Measurements from ENCODE around the gene DCLK2. TPM values are rescaled to one million over a fixed set of nuclear protein-coding genes. Genes with fewer than 3 reads are reported as not detected.

The DCLK2 gene
- total RNA-seq, 1 donor from 2014 or later, result 7.3 TPM

- H3K36me3 ChIP-seq (ENCODE audit: control insufficient read depth in 3 of 3, insufficient read depth in 3 of 3, low read length in 3 of 3), result peaks cover 0 to 7% (median 0%) of the 10 kb centered on the region in 3 donors
- H3K4me3 ChIP-seq (ENCODE audit: low read length in 3 of 3), result no peak overlapping the region
- no peak overlapping the region for H3K27ac ChIP-seq (ENCODE audit: low read depth, low read length)
- H3K4me1 ChIP-seq (ENCODE audit: control insufficient read depth in 3 of 3, insufficient read depth in 3 of 3, low read length in 3 of 3), result no peaks in the 10 kb centered on the region
- no peak overlapping the region for H3K9ac ChIP-seq (ENCODE audit: low read depth in 1 of 3, low read length in 3 of 3)
- no peaks in the 10 kb centered on the region for H3K27me3 ChIP-seq (ENCODE audit: control insufficient read depth in 3 of 3, insufficient read depth in 3 of 3, low read length in 3 of 3)
- H3K9me3 ChIP-seq (ENCODE audit: control insufficient read depth in 3 of 3, low read length in 3 of 3), result no peaks in the 10 kb centered on the region
Measured at GRCh38 chr4:150237110-150237872, 159.0 kb downstream of the DCLK2 start.

DNA sequence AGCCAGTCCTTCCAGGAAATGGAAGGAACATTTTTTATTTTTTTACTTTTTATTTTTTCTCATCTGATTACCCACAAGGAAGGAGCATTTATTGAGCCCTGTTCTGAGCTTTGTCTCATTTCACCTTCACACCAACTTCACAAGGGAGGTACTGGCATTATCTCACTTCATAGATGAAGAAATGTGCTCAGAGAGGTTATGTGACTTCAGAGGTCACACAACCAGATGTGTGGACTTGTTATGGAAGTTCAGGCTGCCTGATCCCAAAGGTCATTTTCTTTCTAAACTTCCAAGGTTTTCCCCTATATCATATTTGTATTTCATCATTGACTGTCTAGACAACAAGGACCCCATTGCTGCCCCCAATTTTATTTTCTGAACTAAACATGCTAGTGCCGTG lies 160.3 kb downstream of the DCLK2 start:
- no peaks in the 10 kb centered on the region for H3K27me3 ChIP-seq (ENCODE audit: control insufficient read depth in 3 of 3, insufficient read depth in 3 of 3, low read length in 3 of 3)
- no peak overlapping the region for H3K27ac ChIP-seq (ENCODE audit: low read depth, low read length)
- H3K9ac ChIP-seq (ENCODE audit: low read depth in 1 of 3, low read length in 3 of 3), result no peak overlapping the region
- H3K36me3 ChIP-seq (ENCODE audit: control insufficient read depth in 3 of 3, insufficient read depth in 3 of 3, low read length in 3 of 3), result peaks cover 0 to 7% (median 0%) of the 10 kb centered on the region in 3 donors
- no peak overlapping the region for H3K4me3 ChIP-seq (ENCODE audit: low read length in 3 of 3)
- no peaks in the 10 kb centered on the region for H3K4me1 ChIP-seq (ENCODE audit: control insufficient read depth in 3 of 3, insufficient read depth in 3 of 3, low read length in 3 of 3)
- no peaks in the 10 kb centered on the region for H3K9me3 ChIP-seq (ENCODE audit: control insufficient read depth in 3 of 3, low read length in 3 of 3)

DNA sequence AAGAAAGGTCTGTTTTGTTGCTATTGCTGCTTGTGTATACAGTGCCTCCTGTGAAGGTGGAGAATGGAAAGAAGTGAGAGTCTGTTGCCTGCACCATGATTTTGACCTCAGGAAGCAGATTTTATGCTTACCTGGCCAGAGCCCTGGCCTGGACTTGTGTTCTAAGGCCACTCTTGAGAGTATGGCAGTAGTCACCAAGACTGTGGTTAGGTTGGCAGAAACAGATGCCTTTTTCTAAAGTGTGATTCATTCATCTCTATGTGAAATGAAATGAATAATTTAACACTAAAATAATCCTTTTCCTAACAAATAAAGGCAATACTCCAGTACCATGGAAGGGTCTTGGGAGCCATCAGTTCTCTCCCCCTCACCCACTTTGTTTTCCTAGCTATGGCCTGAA lies 161.8 kb downstream of the DCLK2 start:
- Histone ChIP-seq H3K27ac (ENCODE audit: low read depth, low read length) (no peak overlapping the region), H3K27me3 (ENCODE audit: control insufficient read depth in 3 of 3, insufficient read depth in 3 of 3, low read length in 3 of 3) (no peaks in the 10 kb centered on the region), H3K4me3 (ENCODE audit: low read length in 3 of 3) (no peak overlapping the region), H3K9me3 (ENCODE audit: control insufficient read depth in 3 of 3, low read length in 3 of 3) (no peaks in the 10 kb centered on the region), H3K36me3 (ENCODE audit: control insufficient read depth in 3 of 3, insufficient read depth in 3 of 3, low read length in 3 of 3) (no peaks in the 10 kb centered on the region), H3K4me1 (ENCODE audit: control insufficient read depth in 3 of 3, insufficient read depth in 3 of 3, low read length in 3 of 3) (no peaks in the 10 kb centered on the region), H3K9ac (ENCODE audit: low read depth in 1 of 3, low read length in 3 of 3) (no peak overlapping the region)

GRCh38 chr4:150242820-150243458 lies 164.7 kb downstream of the DCLK2 start:
- no peaks in the 10 kb centered on the region for H3K27me3 ChIP-seq (ENCODE audit: control insufficient read depth in 3 of 3, insufficient read depth in 3 of 3, low read length in 3 of 3)
- no peaks in the 10 kb centered on the region for H3K9me3 ChIP-seq (ENCODE audit: control insufficient read depth in 3 of 3, low read length in 3 of 3)

GRCh38 chr4:150243932-150244331 lies 165.7 kb downstream of the DCLK2 start:
- Histone ChIP-seq H3K9me3 (ENCODE audit: control insufficient read depth in 3 of 3, low read length in 3 of 3) (no peaks in the 10 kb centered on the region), H3K4me1 (ENCODE audit: control insufficient read depth in 3 of 3, insufficient read depth in 3 of 3, low read length in 3 of 3) (no peaks in the 10 kb centered on the region), H3K9ac (ENCODE audit: low read depth in 1 of 3, low read length in 3 of 3) (no peak overlapping the region), H3K36me3 (ENCODE audit: control insufficient read depth in 3 of 3, insufficient read depth in 3 of 3, low read length in 3 of 3) (no peaks in the 10 kb centered on the region), H3K27ac (ENCODE audit: low read depth, low read length) (no peak overlapping the region), H3K4me3 (ENCODE audit: low read length in 3 of 3) (no peak overlapping the region), H3K27me3 (ENCODE audit: control insufficient read depth in 3 of 3, insufficient read depth in 3 of 3, low read length in 3 of 3) (no peaks in the 10 kb centered on the region)

More at GRCh38 chr4:150242820-150243458, 164.7 kb downstream of the DCLK2 start:
- Histone ChIP-seq H3K4me3 (ENCODE audit: low read length in 3 of 3) (no peak overlapping the region), H3K36me3 (ENCODE audit: control insufficient read depth in 3 of 3, insufficient read depth in 3 of 3, low read length in 3 of 3) (no peaks in the 10 kb centered on the region), H3K4me1 (ENCODE audit: control insufficient read depth in 3 of 3, insufficient read depth in 3 of 3, low read length in 3 of 3) (no peaks in the 10 kb centered on the region), H3K27ac (ENCODE audit: low read depth, low read length) (no peak overlapping the region), H3K9ac (ENCODE audit: low read depth in 1 of 3, low read length in 3 of 3) (no peak overlapping the region)

GRCh38 chr4:150244600-150244999 lies 166.4 kb downstream of the DCLK2 start:
- Histone ChIP-seq H3K9me3 (ENCODE audit: control insufficient read depth in 3 of 3, low read length in 3 of 3) (no peaks in the 10 kb centered on the region), H3K27me3 (ENCODE audit: control insufficient read depth in 3 of 3, insufficient read depth in 3 of 3, low read length in 3 of 3) (no peaks in the 10 kb centered on the region), H3K36me3 (ENCODE audit: control insufficient read depth in 3 of 3, insufficient read depth in 3 of 3, low read length in 3 of 3) (no peaks in the 10 kb centered on the region), H3K4me3 (ENCODE audit: low read length in 3 of 3) (no peak overlapping the region), H3K4me1 (ENCODE audit: control insufficient read depth in 3 of 3, insufficient read depth in 3 of 3, low read length in 3 of 3) (no peaks in the 10 kb centered on the region), H3K9ac (ENCODE audit: low read depth in 1 of 3, low read length in 3 of 3) (no peak overlapping the region), H3K27ac (ENCODE audit: low read depth, low read length) (no peak overlapping the region)

DNA sequence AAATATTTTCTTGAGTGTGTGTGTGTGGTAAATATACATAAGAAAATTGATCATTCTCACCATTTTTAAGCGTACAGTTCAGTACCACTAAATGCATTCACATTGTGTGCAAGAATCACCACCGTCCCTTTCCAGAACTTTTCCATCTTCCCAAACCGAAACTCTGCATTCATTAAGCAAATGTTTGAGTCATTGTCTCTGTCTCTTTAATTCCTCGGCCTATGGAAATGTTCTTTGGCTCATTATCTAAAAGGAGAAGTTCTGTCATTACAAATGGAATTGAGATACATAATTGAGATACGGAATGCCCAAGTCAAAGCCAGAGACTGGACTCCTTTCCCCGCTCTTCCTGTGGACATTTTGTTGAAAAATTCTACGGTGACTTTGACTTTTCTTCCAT lies 168.9 kb downstream of the DCLK2 start:
- H3K4me1 ChIP-seq (ENCODE audit: control insufficient read depth in 3 of 3, insufficient read depth in 3 of 3, low read length in 3 of 3), result no peaks in the 10 kb centered on the region
- H3K36me3 ChIP-seq (ENCODE audit: control insufficient read depth in 3 of 3, insufficient read depth in 3 of 3, low read length in 3 of 3), result no peaks in the 10 kb centered on the region
- H3K27ac ChIP-seq (ENCODE audit: low read depth, low read length), result no peak overlapping the region

DNA sequence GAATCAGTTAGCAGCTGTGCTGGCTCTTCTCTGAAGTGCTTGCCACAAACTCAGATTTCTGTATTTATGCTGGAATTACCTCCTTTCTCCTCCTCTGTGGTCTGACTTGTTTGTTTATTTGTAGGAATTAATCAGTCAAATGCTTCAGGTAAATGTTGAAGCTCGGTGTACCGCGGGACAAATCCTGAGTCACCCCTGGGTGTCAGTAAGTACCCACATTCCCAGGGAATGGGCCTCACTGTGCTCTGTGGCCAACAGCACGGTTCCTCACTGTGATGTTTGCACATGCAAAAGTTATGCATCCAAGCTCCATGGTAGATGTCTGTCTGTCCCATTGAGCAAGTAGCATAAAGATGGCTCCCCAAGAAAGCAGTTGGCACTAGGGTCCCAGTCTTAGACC lies 169.9 kb downstream of the DCLK2 start:
- Histone ChIP-seq H3K4me1 (ENCODE audit: control insufficient read depth in 3 of 3, insufficient read depth in 3 of 3, low read length in 3 of 3) (no peaks in the 10 kb centered on the region), H3K9ac (ENCODE audit: low read depth in 1 of 3, low read length in 3 of 3) (no peak overlapping the region), H3K27me3 (ENCODE audit: control insufficient read depth in 3 of 3, insufficient read depth in 3 of 3, low read length in 3 of 3) (no peaks in the 10 kb centered on the region), H3K4me3 (ENCODE audit: low read length in 3 of 3) (no peak overlapping the region), H3K27ac (ENCODE audit: low read depth, low read length) (no peak overlapping the region), H3K36me3 (ENCODE audit: control insufficient read depth in 3 of 3, insufficient read depth in 3 of 3, low read length in 3 of 3) (no peaks in the 10 kb centered on the region), H3K9me3 (ENCODE audit: control insufficient read depth in 3 of 3, low read length in 3 of 3) (no peaks in the 10 kb centered on the region)

More for the DNA sequence above, 168.9 kb downstream of the DCLK2 start:
- Histone ChIP-seq H3K27me3 (ENCODE audit: control insufficient read depth in 3 of 3, insufficient read depth in 3 of 3, low read length in 3 of 3) (no peaks in the 10 kb centered on the region), H3K9ac (ENCODE audit: low read depth in 1 of 3, low read length in 3 of 3) (no peak overlapping the region), H3K9me3 (ENCODE audit: control insufficient read depth in 3 of 3, low read length in 3 of 3) (no peaks in the 10 kb centered on the region), H3K4me3 (ENCODE audit: low read length in 3 of 3) (no peak overlapping the region)

DNA sequence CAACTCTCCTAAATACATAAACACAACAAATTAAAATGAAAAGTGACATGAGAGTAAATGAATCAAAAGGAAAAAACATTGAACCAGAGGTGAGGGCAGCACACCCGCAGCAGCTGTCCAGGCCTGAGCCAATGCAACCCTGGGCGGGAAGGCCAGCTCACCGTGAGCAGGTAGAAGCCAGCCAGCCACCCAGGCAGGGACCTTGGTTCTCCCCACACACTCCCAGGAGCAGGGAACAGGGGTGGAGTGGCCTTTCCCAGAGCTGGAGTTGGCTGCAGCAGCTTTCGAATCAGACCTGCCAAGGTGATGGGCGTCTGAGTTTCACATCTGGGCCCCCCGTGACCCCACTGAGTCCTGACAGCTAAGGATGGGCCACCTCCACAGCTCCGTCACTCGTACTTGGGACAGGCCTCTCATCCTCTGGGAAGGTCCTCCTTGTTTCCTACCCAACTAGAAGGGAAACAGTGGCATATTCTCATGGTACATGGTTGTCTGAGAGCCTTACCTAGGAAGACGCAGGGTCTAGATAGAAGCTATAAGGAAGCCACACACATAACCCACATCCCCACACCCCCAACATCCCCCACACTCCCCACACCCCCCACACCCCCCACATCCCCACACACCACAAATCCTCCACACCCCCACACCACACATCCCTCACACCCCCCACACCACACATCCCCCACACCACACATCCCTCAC lies 172.2 kb downstream of the DCLK2 start:
- no peak overlapping the region for H3K9ac ChIP-seq (ENCODE audit: low read depth in 1 of 3, low read length in 3 of 3)
- H3K27ac ChIP-seq (ENCODE audit: low read depth, low read length), result no peak overlapping the region
- no peaks in the 10 kb centered on the region for H3K27me3 ChIP-seq (ENCODE audit: control insufficient read depth in 3 of 3, insufficient read depth in 3 of 3, low read length in 3 of 3)
- no peak overlapping the region for H3K4me3 ChIP-seq (ENCODE audit: low read length in 3 of 3)
- no peaks in the 10 kb centered on the region for H3K9me3 ChIP-seq (ENCODE audit: control insufficient read depth in 3 of 3, low read length in 3 of 3)
- no peaks in the 10 kb centered on the region for H3K4me1 ChIP-seq (ENCODE audit: control insufficient read depth in 3 of 3, insufficient read depth in 3 of 3, low read length in 3 of 3)
- H3K36me3 ChIP-seq (ENCODE audit: control insufficient read depth in 3 of 3, insufficient read depth in 3 of 3, low read length in 3 of 3), result no peaks in the 10 kb centered on the region
